PC-3 (cell line): ENCODE results near the gene C2CD3. TPM values are rescaled to one million over a fixed set of nuclear protein-coding genes. Genes with fewer than 3 reads are reported as not detected.

Source experiments
- ATAC-seq: fragments of 200-7000 bp; cut with Tn5 transposase; 2 replicates; pipeline ENCODE4 v1.9.1; 2020; ENCODE audit warnings: mild to moderate bottlenecking, moderate library complexity
- BruUV-seq: library from RNA; stranded (reverse); fragments of 400-500 nt; replicated peaks from 2 replicates; lab custom pipeline; 2021; lab: Mats Ljungman, UMichigan
- CTCF ChIA-PET: fragments of 300-600 bp; sonication (Branson Sonifier 250); formaldehyde crosslinking; loops from one replicate; lab custom pipeline; 2022; ENCODE audit warnings: antibody characterized with exemption; lab: Charles Lee
- POLR2A ChIA-PET: fragments of 300-600 bp; sonication (Branson Sonifier 250); formaldehyde crosslinking; loops from one replicate; lab custom pipeline; 2022; ENCODE audit warnings: antibody characterized with exemption; ENCODE audit not compliant: unreplicated experiment; lab: Charles Lee
- DNase-seq: peaks from one replicate; pipeline ENCODE4 v3.0.0-alpha.2; 2015
- H2AFZ ChIP-seq: fragments of 300-600 bp; sonication (generic); 2 replicates; pipeline ENCODE4 v1.6.0; 2016; ENCODE audit warnings: antibody characterized with exemption, low read length
- H3F3A ChIP-seq: fragments of 300-600 bp; sonication (generic); one replicate; pipeline ENCODE4 v1.6.0; 2017; ENCODE audit warnings: antibody characterized with exemption, low read length, control low read depth, mild to moderate bottlenecking; ENCODE audit not compliant: unreplicated experiment
- H3K27ac ChIP-seq: fragments of 300-600 bp; sonication (generic); 2 replicates; pipeline ENCODE4 v1.5.1; 2016; ENCODE audit warnings: mild to moderate bottlenecking, low read length
- H3K27me3 ChIP-seq: fragments of 300-600 bp; sonication (generic); 2 replicates; pipeline ENCODE4 v1.6.1; 2016; ENCODE audit warnings: low read length, mixed read lengths
- H3K36me3 ChIP-seq: fragments of 300-600 bp; sonication (generic); 2 replicates; pipeline ENCODE4 v1.6.1; 2016; ENCODE audit warnings: low read depth, mixed run types, low read length, mixed read lengths
- H3K4me1 ChIP-seq: fragments of 300-600 bp; sonication (generic); 2 replicates; pipeline ENCODE4 v1.5.1; 2016; ENCODE audit warnings: low read length; ENCODE audit not compliant: insufficient read depth
- H3K4me2 ChIP-seq: fragments of 300-600 bp; sonication (generic); 2 replicates; pipeline ENCODE4 v1.6.0; 2016; ENCODE audit warnings: low read length
- H3K4me3 ChIP-seq: fragments of 300-600 bp; sonication (generic); 2 replicates; pipeline ENCODE4 v1.5.1; 2016; ENCODE audit warnings: mild to moderate bottlenecking, low read length, mixed read lengths
- H3K79me2 ChIP-seq: fragments of 300-600 bp; sonication (generic); 2 replicates; pipeline ENCODE4 v1.6.1; 2017; ENCODE audit warnings: low read length, mixed read lengths
- H3K9ac ChIP-seq: fragments of 300-600 bp; sonication (generic); 2 replicates; pipeline ENCODE4 v1.6.0; 2016; ENCODE audit warnings: mild to moderate bottlenecking, low read length
- H3K9me2 ChIP-seq: fragments of 300-600 bp; sonication (generic); replicated peaks from 2 replicates; pipeline ENCODE4 v1.6.1; 2016; ENCODE audit warnings: mixed run types, low read length, mixed read lengths
- H3K9me3 ChIP-seq: fragments of 300-600 bp; sonication (generic); 2 replicates; pipeline ENCODE4 v1.6.1; 2016; ENCODE audit warnings: low read length, mixed read lengths
- H4K20me1 ChIP-seq: fragments of 300-600 bp; sonication (generic); 2 replicates; pipeline ENCODE4 v1.6.1; 2016; ENCODE audit warnings: low read length, mixed read lengths
- EZH2 ChIP-seq: fragments of 300-600 bp; sonication (generic); IDR thresholded peaks from one replicate; pipeline ENCODE4 v1.6.1; 2017; ENCODE audit warnings: antibody characterized with exemption, mild to moderate bottlenecking, low read length; ENCODE audit not compliant: unreplicated experiment
- EZH2phosphoT487 ChIP-seq: fragments of 300-600 bp; sonication (generic); IDR thresholded peaks from 2 replicates; pipeline ENCODE4 v1.6.1; 2018; ENCODE audit warnings: mild to moderate bottlenecking, antibody characterized with exemption, low read length, borderline replicate concordance
- intact Hi-C: fragments of 100-400 bp; cut with micrococcal nuclease; formaldehyde crosslinking; loops from 2 replicates; pipeline ENCODE4 v1.9.0; 2023
- total RNA-seq: library from RNA; depleted of rRNA; stranded (reverse); fragments of >200 nt; gene quantifications from 2 replicates; pipeline ENCODE4 v1.2.3, GENCODE V29; 2014
- TF ChIP-seq, protein P1 (sequence below): fragments of 300-600 bp; sonication (generic); conservative IDR thresholded peaks from 2 replicates; pipeline ENCODE4 v1.5.1; 2017; ENCODE audit warnings: antibody characterized with exemption, low read depth, mild to moderate bottlenecking, low read length

Gene C2CD3
- total RNA-seq, 1 experiment from 2014 or later = 27.3 TPM

DNA sequence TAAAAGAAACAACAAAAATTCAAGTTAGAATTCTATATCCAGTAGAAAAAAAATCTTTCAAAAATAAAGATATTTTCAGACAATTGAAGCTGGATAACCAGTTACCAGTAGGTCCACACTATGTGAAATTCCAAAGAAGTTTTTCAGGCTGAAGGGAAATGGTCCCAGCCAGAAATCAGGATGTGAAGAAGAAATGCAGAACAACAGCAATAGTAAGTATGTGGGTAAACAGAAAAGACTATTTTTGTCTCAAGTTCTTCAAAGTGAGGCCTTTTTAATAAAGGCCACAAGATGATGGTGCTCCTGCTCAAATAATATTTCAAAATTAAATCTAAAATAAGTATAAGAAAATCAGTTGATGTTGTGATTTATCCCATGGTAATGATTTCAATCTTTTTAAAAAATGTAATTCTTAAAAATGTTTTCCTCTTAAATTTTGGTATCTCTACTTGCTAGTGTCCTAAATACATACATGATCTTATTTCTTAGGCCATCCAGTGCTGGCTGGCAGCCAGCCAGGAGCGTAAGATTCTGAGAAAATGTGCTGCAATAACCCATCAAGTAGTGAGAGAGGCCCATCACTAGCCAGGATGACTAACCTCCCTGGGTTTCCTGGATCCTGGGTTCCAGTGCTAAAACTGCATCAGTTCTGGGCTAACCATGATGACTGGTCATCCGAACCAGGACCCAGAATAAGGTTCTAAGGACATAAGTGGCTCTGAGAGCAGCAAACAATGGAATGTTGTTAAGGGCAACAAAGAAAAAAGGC, 146.4 kb downstream of the C2CD3 start:
- Histone ChIP-seq H3K79me2 (no peaks in the 10 kb centered on the region), H2AFZ (no peak overlapping the region), H4K20me1 (no peaks in the 10 kb centered on the region), H3K9ac (peak overlapping the region; percentile 55; the same call in 1 of the 2 replicates), H3F3A (peaks cover 12% of the 10 kb centered on the region), H3K27ac (peak overlapping the region; percentile 89), H3K4me1 (peaks cover 33% of the 10 kb centered on the region), H3K4me3 (no peak overlapping the region), H3K4me2 (peak overlapping the region; percentile 51), H3K9me2 (no peaks in the 10 kb centered on the region), H3K27me3 (no peaks in the 10 kb centered on the region), H3K9me3 (no peaks in the 10 kb centered on the region), H3K36me3 (no peaks in the 10 kb centered on the region)
- ATAC-seq (no peak), DNase-seq (peak; percentile 53)
- ChIA-PET CTCF (no interaction called here), POLR2A (no interaction called here)
- intact Hi-C loops = no loop called here
- TF ChIP-seq, protein P1, sequence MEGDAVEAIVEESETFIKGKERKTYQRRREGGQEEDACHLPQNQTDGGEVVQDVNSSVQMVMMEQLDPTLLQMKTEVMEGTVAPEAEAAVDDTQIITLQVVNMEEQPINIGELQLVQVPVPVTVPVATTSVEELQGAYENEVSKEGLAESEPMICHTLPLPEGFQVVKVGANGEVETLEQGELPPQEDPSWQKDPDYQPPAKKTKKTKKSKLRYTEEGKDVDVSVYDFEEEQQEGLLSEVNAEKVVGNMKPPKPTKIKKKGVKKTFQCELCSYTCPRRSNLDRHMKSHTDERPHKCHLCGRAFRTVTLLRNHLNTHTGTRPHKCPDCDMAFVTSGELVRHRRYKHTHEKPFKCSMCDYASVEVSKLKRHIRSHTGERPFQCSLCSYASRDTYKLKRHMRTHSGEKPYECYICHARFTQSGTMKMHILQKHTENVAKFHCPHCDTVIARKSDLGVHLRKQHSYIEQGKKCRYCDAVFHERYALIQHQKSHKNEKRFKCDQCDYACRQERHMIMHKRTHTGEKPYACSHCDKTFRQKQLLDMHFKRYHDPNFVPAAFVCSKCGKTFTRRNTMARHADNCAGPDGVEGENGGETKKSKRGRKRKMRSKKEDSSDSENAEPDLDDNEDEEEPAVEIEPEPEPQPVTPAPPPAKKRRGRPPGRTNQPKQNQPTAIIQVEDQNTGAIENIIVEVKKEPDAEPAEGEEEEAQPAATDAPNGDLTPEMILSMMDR = no peak
- TF ChIP-seq EZH2phosphoT487 = no peak
- no TSS peak for BruUV-seq

DNA sequence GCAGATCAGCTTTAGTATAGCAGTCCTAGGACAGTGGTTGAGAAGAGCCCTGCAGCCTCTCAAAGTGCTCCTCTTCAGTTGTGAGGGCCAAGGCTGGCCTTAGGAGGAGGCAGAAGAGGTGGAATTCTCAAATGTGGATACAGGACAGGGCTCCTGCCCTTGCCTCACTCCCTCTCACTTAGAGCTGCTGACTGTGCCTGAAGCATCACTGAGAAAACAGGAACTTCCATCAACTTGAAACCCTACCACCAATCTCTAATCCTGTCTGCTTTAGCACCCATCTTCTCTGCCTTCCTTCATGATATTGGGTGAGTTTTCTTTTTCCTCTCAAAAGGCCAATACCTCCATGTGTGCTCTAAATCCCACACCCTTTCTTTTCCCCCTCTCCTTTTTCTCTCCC, 147.5 kb downstream of the C2CD3 start:
- H3K9me3 ChIP-seq = no peaks in the 10 kb centered on the region
- H3K4me2 ChIP-seq = no peak overlapping the region
- ChIA-PET POLR2A (no interaction called here), CTCF (no interaction called here)
- H3K9ac ChIP-seq = no peak overlapping the region
- H3K27ac ChIP-seq = no peak overlapping the region
- no peaks in the 10 kb centered on the region for H3K27me3 ChIP-seq
- no peak overlapping the region for H2AFZ ChIP-seq
- no peak for DNase-seq
- H4K20me1 ChIP-seq = no peaks in the 10 kb centered on the region
- no peak overlapping the region for H3K4me3 ChIP-seq
- peaks cover 44% of the 10 kb centered on the region for H3K4me1 ChIP-seq
- no TSS peak for BruUV-seq
- intact Hi-C loops = no loop called here
- H3K36me3 ChIP-seq = no peaks in the 10 kb centered on the region
- no peak for TF ChIP-seq EZH2phosphoT487
- TF ChIP-seq, protein P1 = no peak
- TF ChIP-seq EZH2 = no peak
- H3K9me2 ChIP-seq = no peaks in the 10 kb centered on the region
- H3K79me2 ChIP-seq = no peaks in the 10 kb centered on the region
- ATAC-seq = no peak
- peaks cover 12% of the 10 kb centered on the region for H3F3A ChIP-seq

DNA sequence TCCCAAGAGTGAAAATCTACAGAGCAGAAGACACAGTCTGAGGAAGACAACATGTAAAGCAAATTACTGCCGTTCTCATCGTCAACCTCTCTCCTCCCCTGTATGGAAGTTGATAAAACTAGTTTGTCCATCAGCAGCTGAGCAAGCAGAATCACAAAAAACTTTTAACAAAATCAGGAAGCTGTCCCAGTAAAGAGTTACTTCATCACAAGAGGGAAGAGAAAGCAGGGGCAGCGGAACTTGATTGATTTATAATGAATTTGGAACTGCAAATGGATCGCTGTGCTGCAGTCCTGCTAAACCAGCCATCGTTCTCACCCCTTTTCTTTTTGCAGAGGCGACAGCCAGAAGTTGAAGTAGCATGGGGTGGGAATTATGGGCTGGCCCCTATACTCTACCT, 148.3 kb downstream of the C2CD3 start:
- Histone ChIP-seq H3K9me3 (no peaks in the 10 kb centered on the region), H3K27ac (no peak overlapping the region), H4K20me1 (no peaks in the 10 kb centered on the region), H3F3A (peaks cover 12% of the 10 kb centered on the region), H3K9ac (no peak overlapping the region), H3K4me2 (no peak overlapping the region), H2AFZ (no peak overlapping the region), H3K27me3 (no peaks in the 10 kb centered on the region), H3K9me2 (no peaks in the 10 kb centered on the region), H3K4me3 (no peak overlapping the region), H3K4me1 (peaks cover 47% of the 10 kb centered on the region), H3K36me3 (no peaks in the 10 kb centered on the region), H3K79me2 (no peaks in the 10 kb centered on the region)
- intact Hi-C loops = no loop called here
- ChIA-PET CTCF (no interaction called here), POLR2A (no interaction called here)
- ATAC-seq (no peak), DNase-seq (no peak)
- no TSS peak for BruUV-seq
- no peak for TF ChIP-seq EZH2
- TF ChIP-seq, protein P1 = no peak
- TF ChIP-seq EZH2phosphoT487 = no peak
